Ramos (cell line): ENCODE data around the gene YPEL4.

ENCODE experiments used
- in situ Hi-C: fragments of 300-500 bp; cut with MboI; formaldehyde crosslinking; loops from one replicate; pipeline ENCODE4 v1.14.3; 2022; ENCODE audit warnings: low sequenced_read_pairs; ENCODE audit not compliant: unreplicated experiment

The YPEL4 gene

GRCh38 chr11:57597916-57598830 is 51.5 kb downstream of the YPEL4 start:
- in situ Hi-C loops = no loop called here

GRCh38 chr11:57597461-57597915 is 52.2 kb downstream of the YPEL4 start, which contains the start of gene SERPING1:
SERPING1 (plus strand) TSS chr11:57597685; CDS start chr11:57598271, 586 bp downstream.
- in situ Hi-C loops = no loop called here

GRCh38 chr11:57596266-57596885 is 53.3 kb downstream of the YPEL4 start:
- in situ Hi-C loops = no loop called here
